Liver (tissue), 3 donors: ENCODE measurements around the gene PRPSAP1.

Source experiments
- EGR1 ChIP-seq, 2 donors: IDR thresholded peaks; 2 replicates each; pipeline ENCODE4 v1.6.1; 2016 to 2018; ENCODE audit warnings: antibody characterized with exemption in 2 of 2, low read depth in 2 of 2
- GABPA ChIP-seq, 2 donors: IDR thresholded peaks in 1 of 2; conservative IDR thresholded peaks in 1 of 2; 2 replicates each; pipeline ENCODE4 v1.6.1; 2016; ENCODE audit warnings: antibody characterized with exemption in 2 of 2, mild to moderate bottlenecking in 1 of 2, moderate library complexity in 1 of 2
- JUND ChIP-seq, 2 donors: IDR thresholded peaks; 2 replicates each; pipeline ENCODE4 v1.6.1; 2016; ENCODE audit warnings: antibody characterized with exemption in 2 of 2
- RAD21 ChIP-seq, 2 donors: IDR thresholded peaks; 2 replicates each; pipeline ENCODE4 v1.6.1; 2016; ENCODE audit warnings: antibody characterized with exemption in 2 of 2, mild to moderate bottlenecking in 2 of 2
- RXRA ChIP-seq, 2 donors: IDR thresholded peaks; 2 replicates each; pipeline ENCODE4 v1.6.1; 2017 to 2018; ENCODE audit warnings: antibody characterized with exemption in 2 of 2, mild to moderate bottlenecking in 1 of 2
- SP1 ChIP-seq: IDR thresholded peaks from 2 replicates; pipeline ENCODE4 v1.6.1; 2018; ENCODE audit warnings: antibody characterized with exemption, mild to moderate bottlenecking
- TAF1 ChIP-seq: conservative IDR thresholded peaks from 2 replicates; pipeline ENCODE4 v1.6.1; 2016; ENCODE audit warnings: antibody characterized with exemption, mild to moderate bottlenecking
- YY1 ChIP-seq: IDR thresholded peaks from 2 replicates; pipeline ENCODE4 v1.6.1; 2016; ENCODE audit warnings: antibody characterized with exemption, mild to moderate bottlenecking
- TF ChIP-seq, protein P1 (sequence below): fragments of 150-350 bp; IDR thresholded peaks from 2 replicates; pipeline ENCODE4 v1.5.1; 2017; ENCODE audit warnings: improper control_type of control experiment, low read depth, low read length; ENCODE audit not compliant: missing input control
- TF ChIP-seq, protein P2 (sequence below): IDR thresholded peaks from 2 replicates; pipeline ENCODE4 v1.6.1; 2016; ENCODE audit warnings: antibody characterized with exemption
- TF ChIP-seq, protein P3 (sequence below): IDR thresholded peaks from 2 replicates; pipeline ENCODE4 v1.6.1; 2016; ENCODE audit warnings: antibody characterized with exemption, mild to moderate bottlenecking
- TF ChIP-seq, protein P4 (sequence below): IDR thresholded peaks from 2 replicates; pipeline ENCODE4 v1.6.1; 2016; ENCODE audit warnings: antibody characterized with exemption
- TF ChIP-seq, protein P5 (sequence below): IDR thresholded peaks from 2 replicates; pipeline ENCODE4 v1.6.1; 2016; ENCODE audit warnings: antibody characterized with exemption
- donor health status: healthy.
- donor health status: healthy.

DNA sequence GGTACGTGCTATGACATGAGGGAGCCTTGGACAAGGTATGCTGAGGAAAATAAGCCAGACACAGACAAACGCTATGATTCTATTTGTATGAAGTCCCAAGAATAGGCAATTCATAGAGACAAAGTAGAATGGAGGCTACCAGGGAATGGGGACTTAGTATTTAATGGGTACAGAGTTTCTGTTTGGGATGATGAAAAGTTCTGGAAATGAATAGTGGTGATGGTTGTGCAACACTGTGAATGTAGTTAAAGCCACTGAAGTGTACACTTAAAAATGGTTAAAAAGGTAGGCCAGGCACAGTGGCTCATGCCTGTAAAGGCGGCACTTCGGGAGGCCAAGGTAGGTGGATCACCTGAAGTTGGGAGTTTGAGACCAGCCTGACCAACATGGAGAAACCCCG is 3.3 kb downstream of the PRPSAP1 start:
- TF ChIP-seq, protein P1, sequence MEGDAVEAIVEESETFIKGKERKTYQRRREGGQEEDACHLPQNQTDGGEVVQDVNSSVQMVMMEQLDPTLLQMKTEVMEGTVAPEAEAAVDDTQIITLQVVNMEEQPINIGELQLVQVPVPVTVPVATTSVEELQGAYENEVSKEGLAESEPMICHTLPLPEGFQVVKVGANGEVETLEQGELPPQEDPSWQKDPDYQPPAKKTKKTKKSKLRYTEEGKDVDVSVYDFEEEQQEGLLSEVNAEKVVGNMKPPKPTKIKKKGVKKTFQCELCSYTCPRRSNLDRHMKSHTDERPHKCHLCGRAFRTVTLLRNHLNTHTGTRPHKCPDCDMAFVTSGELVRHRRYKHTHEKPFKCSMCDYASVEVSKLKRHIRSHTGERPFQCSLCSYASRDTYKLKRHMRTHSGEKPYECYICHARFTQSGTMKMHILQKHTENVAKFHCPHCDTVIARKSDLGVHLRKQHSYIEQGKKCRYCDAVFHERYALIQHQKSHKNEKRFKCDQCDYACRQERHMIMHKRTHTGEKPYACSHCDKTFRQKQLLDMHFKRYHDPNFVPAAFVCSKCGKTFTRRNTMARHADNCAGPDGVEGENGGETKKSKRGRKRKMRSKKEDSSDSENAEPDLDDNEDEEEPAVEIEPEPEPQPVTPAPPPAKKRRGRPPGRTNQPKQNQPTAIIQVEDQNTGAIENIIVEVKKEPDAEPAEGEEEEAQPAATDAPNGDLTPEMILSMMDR: no peak
- TF ChIP-seq RAD21 (IDR thresholded peaks at IDR 0.05): no peak
- TF ChIP-seq, protein P2, sequence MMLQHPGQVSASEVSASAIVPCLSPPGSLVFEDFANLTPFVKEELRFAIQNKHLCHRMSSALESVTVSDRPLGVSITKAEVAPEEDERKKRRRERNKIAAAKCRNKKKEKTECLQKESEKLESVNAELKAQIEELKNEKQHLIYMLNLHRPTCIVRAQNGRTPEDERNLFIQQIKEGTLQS: no peak
- TF ChIP-seq EGR1 (IDR thresholded peaks at IDR 0.05; ENCODE audit: low read depth in 2 of 2): no peak
- TF ChIP-seq, protein P3, sequence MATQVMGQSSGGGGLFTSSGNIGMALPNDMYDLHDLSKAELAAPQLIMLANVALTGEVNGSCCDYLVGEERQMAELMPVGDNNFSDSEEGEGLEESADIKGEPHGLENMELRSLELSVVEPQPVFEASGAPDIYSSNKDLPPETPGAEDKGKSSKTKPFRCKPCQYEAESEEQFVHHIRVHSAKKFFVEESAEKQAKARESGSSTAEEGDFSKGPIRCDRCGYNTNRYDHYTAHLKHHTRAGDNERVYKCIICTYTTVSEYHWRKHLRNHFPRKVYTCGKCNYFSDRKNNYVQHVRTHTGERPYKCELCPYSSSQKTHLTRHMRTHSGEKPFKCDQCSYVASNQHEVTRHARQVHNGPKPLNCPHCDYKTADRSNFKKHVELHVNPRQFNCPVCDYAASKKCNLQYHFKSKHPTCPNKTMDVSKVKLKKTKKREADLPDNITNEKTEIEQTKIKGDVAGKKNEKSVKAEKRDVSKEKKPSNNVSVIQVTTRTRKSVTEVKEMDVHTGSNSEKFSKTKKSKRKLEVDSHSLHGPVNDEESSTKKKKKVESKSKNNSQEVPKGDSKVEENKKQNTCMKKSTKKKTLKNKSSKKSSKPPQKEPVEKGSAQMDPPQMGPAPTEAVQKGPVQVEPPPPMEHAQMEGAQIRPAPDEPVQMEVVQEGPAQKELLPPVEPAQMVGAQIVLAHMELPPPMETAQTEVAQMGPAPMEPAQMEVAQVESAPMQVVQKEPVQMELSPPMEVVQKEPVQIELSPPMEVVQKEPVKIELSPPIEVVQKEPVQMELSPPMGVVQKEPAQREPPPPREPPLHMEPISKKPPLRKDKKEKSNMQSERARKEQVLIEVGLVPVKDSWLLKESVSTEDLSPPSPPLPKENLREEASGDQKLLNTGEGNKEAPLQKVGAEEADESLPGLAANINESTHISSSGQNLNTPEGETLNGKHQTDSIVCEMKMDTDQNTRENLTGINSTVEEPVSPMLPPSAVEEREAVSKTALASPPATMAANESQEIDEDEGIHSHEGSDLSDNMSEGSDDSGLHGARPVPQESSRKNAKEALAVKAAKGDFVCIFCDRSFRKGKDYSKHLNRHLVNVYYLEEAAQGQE: no peak
- no peak for TF ChIP-seq SP1
- no peak for TF ChIP-seq TAF1
- peak; percentile 73 for TF ChIP-seq YY1
- TF ChIP-seq, protein P4, sequence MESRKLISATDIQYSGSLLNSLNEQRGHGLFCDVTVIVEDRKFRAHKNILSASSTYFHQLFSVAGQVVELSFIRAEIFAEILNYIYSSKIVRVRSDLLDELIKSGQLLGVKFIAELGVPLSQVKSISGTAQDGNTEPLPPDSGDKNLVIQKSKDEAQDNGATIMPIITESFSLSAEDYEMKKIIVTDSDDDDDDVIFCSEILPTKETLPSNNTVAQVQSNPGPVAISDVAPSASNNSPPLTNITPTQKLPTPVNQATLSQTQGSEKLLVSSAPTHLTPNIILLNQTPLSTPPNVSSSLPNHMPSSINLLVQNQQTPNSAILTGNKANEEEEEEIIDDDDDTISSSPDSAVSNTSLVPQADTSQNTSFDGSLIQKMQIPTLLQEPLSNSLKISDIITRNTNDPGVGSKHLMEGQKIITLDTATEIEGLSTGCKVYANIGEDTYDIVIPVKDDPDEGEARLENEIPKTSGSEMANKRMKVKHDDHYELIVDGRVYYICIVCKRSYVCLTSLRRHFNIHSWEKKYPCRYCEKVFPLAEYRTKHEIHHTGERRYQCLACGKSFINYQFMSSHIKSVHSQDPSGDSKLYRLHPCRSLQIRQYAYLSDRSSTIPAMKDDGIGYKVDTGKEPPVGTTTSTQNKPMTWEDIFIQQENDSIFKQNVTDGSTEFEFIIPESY: no peak
- no peak for TF ChIP-seq JUND (IDR thresholded peaks at IDR 0.05)
- TF ChIP-seq, protein P5, sequence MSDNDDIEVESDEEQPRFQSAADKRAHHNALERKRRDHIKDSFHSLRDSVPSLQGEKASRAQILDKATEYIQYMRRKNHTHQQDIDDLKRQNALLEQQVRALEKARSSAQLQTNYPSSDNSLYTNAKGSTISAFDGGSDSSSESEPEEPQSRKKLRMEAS: no peak
- TF ChIP-seq GABPA (IDR thresholded peaks at IDR 0.05 in 1 of 2, conservative IDR thresholded peaks at IDR 0.05 in 1 of 2): no peak
- peak in 1 of 2 donors; percentile 8 for TF ChIP-seq RXRA (IDR thresholded peaks at IDR 0.05)
